T-helper 2 cell treated with Interferon-gamma antibody and Interleukin-4, amounts not matched to agents 5 μg/mL and 100 μg/mL, for 36 hours (primary cell): ENCODE data around the gene SLC3A2.

Experiments
- DNase-seq: peaks from one replicate; pipeline ENCODE4 v3.0.0; 2021; ENCODE audit warnings: low spot score
- H3K27ac Mint-ChIP-seq: one replicate; pipeline ENCODE4 v1.8.0; 2021; ENCODE audit warnings: mild to moderate bottlenecking, mixed read lengths
- H3K27me3 Mint-ChIP-seq: one replicate; pipeline ENCODE4 v1.8.0; 2021; ENCODE audit warnings: low read depth, mixed read lengths
- H3K36me3 Mint-ChIP-seq: one replicate; pipeline ENCODE4 v1.8.0; 2021; ENCODE audit warnings: low read depth, mixed read lengths
- H3K4me1 Mint-ChIP-seq: one replicate; pipeline ENCODE4 v1.8.0; 2021; ENCODE audit warnings: low read depth, mixed read lengths
- H3K4me3 Mint-ChIP-seq: one replicate; pipeline ENCODE4 v1.8.0; 2022; ENCODE audit warnings: mild to moderate bottlenecking, moderate library complexity, mixed read lengths
- H3K9me3 Mint-ChIP-seq: one replicate; pipeline ENCODE4 v1.8.0; 2021; ENCODE audit warnings: mixed read lengths

Gene SLC3A2

DNA sequence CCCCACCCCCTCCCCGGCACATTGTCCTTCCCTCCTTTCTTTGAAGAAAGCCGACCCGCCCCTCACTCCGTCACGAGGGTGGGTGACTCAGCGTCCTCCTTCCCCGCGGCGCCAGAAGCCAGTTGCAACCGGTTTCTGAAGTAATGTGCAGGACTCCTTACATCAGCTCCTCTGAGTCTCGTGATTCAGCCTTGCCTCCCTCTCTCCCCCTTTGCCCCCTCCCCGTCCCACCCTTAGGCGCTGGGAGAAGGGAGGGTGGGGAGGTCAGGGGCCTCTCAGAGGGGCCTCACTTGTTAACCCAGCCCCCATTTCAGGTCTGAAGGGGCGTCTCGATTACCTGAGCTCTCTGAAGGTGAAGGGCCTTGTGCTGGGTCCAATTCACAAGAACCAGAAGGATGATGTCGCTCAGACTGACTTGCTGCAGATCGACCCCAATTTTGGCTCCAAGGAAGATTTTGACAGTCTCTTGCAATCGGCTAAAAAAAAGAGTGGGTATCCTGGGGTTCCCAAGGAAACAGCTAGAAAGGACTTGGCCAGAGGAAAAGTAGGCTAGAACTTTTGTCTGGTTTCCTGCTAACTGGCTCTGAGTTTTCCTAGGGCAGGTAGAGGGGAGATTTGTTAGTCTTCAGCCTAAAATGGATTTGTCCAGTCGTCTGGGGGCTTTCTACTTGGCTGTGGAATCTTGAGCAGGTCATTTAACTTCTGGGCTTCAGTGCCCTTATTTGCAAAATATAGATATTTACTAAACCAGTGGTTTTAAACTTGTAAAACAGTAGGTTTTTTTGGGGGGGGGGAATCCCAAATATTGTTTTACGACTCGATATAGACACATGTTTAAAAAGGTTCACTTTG is 1.1 kb downstream of the SLC3A2 start:
- peak; percentile 93 for DNase-seq
- Mint-ChIP-seq H3K27ac (peak overlapping the region; percentile 100), H3K9me3 (no peaks in the 10 kb centered on the region), H3K4me1 (peaks cover 50% of the 10 kb centered on the region), H3K36me3 (peaks cover 58% of the 10 kb centered on the region), H3K4me3 (peak overlapping the region; percentile 95), H3K27me3 (no peaks in the 10 kb centered on the region)

DNA sequence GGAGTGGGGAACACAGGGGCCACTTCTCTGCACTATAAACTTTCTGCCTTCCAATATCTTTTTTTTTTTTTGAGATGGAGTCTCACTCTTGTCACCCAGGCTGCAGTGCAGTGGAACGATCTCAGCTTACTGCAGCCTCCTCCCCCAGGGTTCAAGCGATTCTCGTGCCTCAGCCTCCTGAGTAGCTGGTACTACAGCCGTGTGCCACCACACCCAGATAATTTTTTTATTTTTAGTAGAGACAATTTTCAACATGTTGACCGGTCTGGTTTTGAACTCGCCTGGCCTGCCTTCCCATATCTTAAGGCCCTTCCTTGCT is 1.7 kb downstream of the SLC3A2 start:
- Mint-ChIP-seq H3K27me3 (no peaks in the 10 kb centered on the region), H3K4me1 (peaks cover 53% of the 10 kb centered on the region), H3K4me3 (peak overlapping the region; percentile 95), H3K9me3 (no peaks in the 10 kb centered on the region), H3K27ac (peak overlapping the region; percentile 100), H3K36me3 (peaks cover 59% of the 10 kb centered on the region)
- no peak for DNase-seq

DNA sequence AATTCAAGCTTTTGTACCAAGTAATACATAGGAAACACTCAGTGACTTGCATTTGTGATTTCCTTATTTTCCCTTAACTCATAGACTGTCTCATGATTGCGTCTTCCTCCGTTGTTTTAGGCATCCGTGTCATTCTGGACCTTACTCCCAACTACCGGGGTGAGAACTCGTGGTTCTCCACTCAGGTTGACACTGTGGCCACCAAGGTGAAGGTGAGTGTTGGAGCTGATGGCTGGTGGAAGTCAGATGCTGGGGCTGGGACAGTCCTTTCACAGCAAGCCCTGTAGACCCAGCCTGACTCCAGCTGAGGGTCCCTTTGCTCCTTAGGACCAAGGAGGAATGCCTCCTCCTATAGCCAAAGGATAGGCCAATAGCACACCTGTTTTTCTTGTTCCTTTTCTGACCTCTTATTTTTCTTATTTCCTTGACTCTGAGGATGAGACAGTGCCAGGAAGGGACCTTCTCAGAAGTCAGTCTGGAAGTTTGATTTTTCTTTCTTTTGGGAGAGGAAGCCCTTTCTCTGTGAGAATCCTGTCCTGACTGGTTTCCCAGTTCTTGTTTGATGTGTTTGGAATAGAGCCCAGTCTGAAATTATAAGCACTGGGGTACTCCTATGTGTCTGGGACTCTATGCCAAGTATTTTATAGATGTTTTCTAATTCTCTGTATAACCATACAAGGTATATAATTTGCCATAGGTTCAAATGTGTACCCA is 2.2 kb downstream of the SLC3A2 start:
- Mint-ChIP-seq H3K27ac (peak overlapping the region; percentile 100), H3K4me3 (peak overlapping the region; percentile 95), H3K36me3 (peaks cover 62% of the 10 kb centered on the region), H3K4me1 (peaks cover 51% of the 10 kb centered on the region), H3K27me3 (no peaks in the 10 kb centered on the region), H3K9me3 (no peaks in the 10 kb centered on the region)
- no peak for DNase-seq

DNA sequence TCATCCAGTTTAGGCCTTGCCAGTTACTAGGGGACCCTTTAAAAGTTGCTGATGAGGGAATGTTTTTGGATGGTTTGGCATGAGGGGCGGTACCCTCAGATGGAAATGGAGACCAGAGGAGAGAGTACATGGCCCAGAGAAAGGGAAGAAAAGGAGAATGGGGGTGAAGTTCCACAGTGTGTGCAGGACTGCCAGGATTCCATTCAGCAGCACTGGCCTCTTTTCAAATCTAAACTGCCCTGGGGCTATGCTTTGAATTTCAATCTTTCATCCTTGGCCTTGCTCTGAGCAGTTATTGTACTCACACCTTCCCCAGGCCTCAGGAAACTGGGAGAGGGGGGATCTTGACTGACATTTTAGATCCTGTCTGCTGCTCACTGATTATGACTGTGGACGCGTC is 3.0 kb downstream of the SLC3A2 start:
- H3K27ac Mint-ChIP-seq: peak overlapping the region; percentile 71
- peak overlapping the region; percentile 95 for H3K4me3 Mint-ChIP-seq
- H3K27me3 Mint-ChIP-seq: no peaks in the 10 kb centered on the region
- H3K36me3 Mint-ChIP-seq: peaks cover 69% of the 10 kb centered on the region
- peaks cover 51% of the 10 kb centered on the region for H3K4me1 Mint-ChIP-seq
- no peaks in the 10 kb centered on the region for H3K9me3 Mint-ChIP-seq
- DNase-seq: no peak

DNA sequence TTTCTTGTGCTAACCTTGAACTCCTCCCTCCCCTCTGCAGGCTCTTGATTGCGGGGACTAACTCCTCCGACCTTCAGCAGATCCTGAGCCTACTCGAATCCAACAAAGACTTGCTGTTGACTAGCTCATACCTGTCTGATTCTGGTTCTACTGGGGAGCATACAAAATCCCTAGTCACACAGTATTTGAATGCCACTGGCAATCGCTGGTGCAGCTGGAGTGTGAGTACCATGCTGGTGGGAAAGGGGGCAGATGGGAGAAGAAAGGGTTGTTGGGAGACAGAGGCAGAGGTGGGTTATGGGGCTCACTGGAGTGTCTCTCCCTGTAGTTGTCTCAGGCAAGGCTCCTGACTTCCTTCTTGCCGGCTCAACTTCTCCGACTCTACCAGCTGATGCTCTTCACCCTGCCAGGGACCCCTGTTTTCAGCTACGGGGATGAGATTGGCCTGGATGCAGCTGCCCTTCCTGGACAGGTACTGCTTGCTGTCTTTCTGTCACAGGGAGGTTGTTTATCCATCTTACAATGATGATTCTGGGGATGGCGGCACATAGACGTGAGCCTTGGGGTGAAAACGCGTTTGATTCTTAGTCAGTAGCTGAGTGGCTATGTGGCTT is 4.5 kb downstream of the SLC3A2 start:
- peaks cover 42% of the 10 kb centered on the region for H3K4me1 Mint-ChIP-seq
- no peaks in the 10 kb centered on the region for H3K9me3 Mint-ChIP-seq
- peaks cover 82% of the 10 kb centered on the region for H3K36me3 Mint-ChIP-seq
- peak overlapping the region; percentile 56 for H3K4me3 Mint-ChIP-seq
- no peak overlapping the region for H3K27ac Mint-ChIP-seq
- no peak for DNase-seq
- H3K27me3 Mint-ChIP-seq: no peaks in the 10 kb centered on the region

DNA sequence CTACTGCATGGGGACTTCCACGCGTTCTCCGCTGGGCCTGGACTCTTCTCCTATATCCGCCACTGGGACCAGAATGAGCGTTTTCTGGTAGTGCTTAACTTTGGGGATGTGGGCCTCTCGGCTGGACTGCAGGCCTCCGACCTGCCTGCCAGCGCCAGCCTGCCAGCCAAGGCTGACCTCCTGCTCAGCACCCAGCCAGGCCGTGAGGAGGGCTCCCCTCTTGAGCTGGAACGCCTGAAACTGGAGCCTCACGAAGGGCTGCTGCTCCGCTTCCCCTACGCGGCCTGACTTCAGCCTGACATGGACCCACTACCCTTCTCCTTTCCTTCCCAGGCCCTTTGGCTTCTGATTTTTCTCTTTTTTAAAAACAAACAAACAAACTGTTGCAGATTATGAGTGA is 7.7 kb downstream of the SLC3A2 start:
- peaks cover 60% of the 10 kb centered on the region for H3K36me3 Mint-ChIP-seq
- H3K9me3 Mint-ChIP-seq: no peaks in the 10 kb centered on the region
- H3K4me1 Mint-ChIP-seq: peaks cover 24% of the 10 kb centered on the region
- H3K4me3 Mint-ChIP-seq: no peak overlapping the region
- H3K27me3 Mint-ChIP-seq: no peaks in the 10 kb centered on the region
- no peak for DNase-seq
- H3K27ac Mint-ChIP-seq: no peak overlapping the region

DNA sequence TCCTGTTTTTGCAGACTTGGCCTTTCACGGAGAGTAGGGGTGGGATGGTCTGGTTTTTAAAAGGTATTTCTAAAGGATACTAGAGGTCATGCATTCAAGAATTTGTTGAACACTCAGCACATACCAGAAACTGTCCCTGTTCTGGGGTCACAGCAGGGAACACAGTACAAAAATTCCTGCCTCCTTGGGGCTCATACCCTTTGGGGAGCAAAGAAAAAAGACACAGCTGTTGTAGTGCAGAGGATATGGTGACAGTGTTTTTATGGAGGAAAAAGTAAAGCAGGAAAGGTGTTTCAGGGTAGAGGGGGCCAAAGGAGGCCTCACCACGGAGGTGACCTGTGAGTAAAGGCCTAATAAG is 8.4 kb downstream of the SLC3A2 start:
- Mint-ChIP-seq H3K9me3 (no peaks in the 10 kb centered on the region), H3K4me1 (peaks cover 17% of the 10 kb centered on the region), H3K27ac (no peak overlapping the region), H3K27me3 (no peaks in the 10 kb centered on the region), H3K36me3 (peaks cover 53% of the 10 kb centered on the region), H3K4me3 (no peak overlapping the region)
- DNase-seq: no peak

DNA sequence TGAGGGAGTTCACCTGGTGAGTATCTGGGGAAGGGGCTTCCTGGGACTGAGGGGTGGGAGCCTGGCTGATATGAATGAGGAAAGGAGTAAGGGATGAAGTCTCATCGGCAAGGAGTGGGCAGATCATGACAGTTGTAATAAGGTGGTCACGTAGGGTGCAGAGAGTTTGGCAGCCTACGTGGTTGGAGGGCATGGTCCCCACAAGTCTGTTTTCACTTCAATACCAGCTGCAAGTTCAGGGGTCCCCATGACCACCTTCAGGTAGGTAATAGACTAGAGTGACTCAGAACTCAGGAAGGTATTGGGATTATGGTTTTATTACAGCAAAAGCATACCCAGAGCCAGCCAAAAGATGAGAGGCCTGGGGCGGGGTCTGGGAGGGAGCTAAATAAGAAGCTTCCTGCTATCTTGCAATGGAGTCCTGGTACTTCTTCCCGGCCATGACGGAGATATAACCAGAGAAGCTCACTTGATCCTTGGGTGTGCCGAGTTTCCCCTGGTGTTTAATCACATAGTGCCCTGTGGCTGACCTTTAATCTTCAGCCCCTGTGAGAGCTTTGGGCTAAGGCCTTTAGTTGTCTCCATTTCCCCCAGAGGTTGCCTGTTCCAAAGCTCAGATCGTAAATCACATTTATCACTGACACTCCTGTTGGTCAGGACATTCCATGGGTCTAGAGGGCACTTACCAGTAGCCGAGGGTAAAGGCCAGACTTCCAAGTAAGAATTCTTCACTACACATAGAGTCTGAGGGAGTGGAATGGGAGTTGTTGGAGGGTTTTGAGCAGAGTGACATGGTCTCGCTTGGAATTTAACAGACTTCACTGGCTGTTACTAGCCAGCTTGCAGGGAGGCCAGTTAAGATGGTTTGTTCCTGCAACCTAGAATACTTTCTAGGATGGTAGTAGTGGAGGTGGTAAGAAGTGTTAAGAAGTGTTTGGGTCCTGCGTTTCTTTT is 9.1 kb downstream of the SLC3A2 start:
- Mint-ChIP-seq H3K36me3 (peaks cover 49% of the 10 kb centered on the region), H3K9me3 (no peaks in the 10 kb centered on the region), H3K4me1 (peaks cover 13% of the 10 kb centered on the region), H3K4me3 (no peak overlapping the region), H3K27ac (no peak overlapping the region), H3K27me3 (no peaks in the 10 kb centered on the region)
- no peak for DNase-seq

DNA sequence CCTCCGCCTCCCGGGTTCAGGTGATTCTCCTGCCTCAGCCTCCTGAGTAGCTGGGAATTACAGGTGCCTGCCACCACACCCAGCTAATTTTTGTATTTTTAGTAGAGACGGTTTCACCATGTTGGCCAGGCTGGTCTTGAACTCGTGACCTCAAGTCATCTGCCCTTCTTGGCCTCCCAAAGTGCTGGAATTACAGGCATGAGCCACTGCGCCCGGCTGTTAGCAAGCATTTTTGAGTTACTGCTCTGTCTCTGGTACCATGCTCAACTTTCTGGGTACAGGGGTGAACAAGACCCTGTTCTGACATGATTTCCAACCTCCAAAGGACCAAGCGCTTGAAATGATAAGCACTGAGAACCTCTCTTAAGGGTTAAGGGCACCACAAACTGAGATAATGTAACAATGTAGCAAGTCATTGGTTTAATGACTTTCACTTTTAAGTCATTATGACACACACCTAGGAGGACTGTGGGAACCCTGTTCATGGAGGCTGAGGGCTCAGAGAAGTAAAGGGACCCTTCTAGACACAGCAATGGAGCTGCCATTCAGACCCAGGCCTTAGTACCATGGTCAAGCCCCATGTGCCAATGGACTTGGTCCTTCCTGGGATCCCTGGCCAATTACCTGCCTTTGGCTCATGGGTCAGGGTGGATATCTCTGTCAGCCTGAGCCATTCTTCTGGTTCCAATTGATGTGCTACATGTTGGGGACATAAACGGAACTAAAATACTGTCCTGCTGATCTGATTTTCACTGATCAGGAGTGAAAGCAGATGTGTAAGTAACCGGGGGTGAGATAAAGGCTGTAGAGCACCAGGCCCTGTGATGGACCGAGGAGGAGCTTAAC is 11.6 kb downstream of the SLC3A2 start:
- Mint-ChIP-seq H3K4me1 (peaks cover 2% of the 10 kb centered on the region), H3K27ac (no peak overlapping the region), H3K36me3 (peaks cover 27% of the 10 kb centered on the region)

DNA sequence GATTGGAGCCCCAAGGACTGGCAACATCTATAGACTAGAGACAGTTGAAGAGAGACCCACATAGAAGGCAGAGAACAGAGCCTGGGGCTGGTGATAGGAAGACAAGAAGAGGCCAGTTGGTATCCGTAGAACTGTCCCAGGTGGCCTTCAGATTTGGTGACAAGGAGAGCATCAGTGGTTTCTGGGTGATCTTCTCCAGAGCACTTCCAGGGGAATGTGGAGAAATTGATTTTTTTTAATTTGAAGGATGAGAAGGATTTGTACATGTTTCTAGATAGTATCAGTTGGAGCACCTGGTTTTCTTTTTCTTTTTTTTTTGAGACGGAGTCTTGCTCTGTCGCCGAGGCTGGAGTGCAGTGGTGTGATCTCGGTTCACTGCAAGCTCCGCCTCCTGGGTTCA is 14.8 kb downstream of the SLC3A2 start:
- Mint-ChIP-seq H3K4me1 (peaks cover 2% of the 10 kb centered on the region), H3K9me3 (no peaks in the 10 kb centered on the region), H3K4me3 (no peak overlapping the region), H3K27me3 (peaks cover 13% of the 10 kb centered on the region), H3K27ac (no peak overlapping the region), H3K36me3 (no peaks in the 10 kb centered on the region)
- DNase-seq: no peak

More for the DNA sequence above, 11.6 kb downstream of the SLC3A2 start:
- Mint-ChIP-seq H3K4me3 (no peak overlapping the region), H3K9me3 (no peaks in the 10 kb centered on the region), H3K27me3 (peaks cover 4% of the 10 kb centered on the region)
- no peak for DNase-seq

DNA sequence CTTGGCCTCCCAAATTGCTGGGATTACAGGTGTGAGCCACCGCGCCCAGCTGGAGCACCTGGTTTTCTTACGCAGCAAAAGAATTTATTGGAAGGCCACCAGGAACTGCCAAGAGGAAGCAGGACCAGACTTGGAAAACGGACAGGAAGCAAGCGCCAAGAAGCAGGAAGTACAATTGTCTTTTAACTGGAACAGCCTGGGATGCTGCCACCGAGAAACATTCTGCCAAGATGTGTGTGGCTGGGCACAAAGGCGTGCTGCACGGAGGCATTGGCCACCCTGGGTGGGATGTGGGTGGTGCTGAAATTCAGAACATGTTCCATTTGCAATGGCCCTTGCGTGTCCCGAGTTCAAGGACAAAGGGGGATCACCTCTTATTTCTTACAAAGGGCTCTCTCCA is 15.4 kb downstream of the SLC3A2 start:
- Mint-ChIP-seq H3K9me3 (no peaks in the 10 kb centered on the region), H3K27ac (no peak overlapping the region), H3K27me3 (peaks cover 14% of the 10 kb centered on the region), H3K4me3 (no peak overlapping the region), H3K36me3 (no peaks in the 10 kb centered on the region), H3K4me1 (peaks cover 2% of the 10 kb centered on the region)
- DNase-seq: no peak

DNA sequence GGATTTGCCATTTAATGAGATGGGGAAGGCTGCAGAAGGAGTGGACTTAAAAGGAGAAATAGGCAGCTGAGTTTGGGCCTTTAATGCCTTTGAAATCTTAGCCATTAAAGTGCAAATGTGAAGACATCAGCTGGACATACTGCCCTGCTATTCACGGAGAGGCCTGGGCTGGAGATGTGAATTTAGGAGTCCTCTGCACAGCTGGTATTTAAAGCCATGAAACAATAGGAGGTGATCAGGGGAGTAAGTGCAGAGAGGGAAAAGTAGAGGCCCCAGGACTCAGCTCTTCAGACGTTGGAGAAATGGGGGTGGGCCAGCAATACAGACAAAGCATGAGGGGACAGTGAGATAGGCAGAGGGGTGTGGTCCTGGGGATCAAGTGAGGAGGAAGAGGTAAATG is 16.6 kb downstream of the SLC3A2 start:
- Mint-ChIP-seq H3K27ac (no peak overlapping the region), H3K9me3 (no peaks in the 10 kb centered on the region), H3K27me3 (peaks cover 17% of the 10 kb centered on the region), H3K36me3 (no peaks in the 10 kb centered on the region), H3K4me1 (peaks cover 3% of the 10 kb centered on the region), H3K4me3 (no peak overlapping the region)
- no peak for DNase-seq

DNA sequence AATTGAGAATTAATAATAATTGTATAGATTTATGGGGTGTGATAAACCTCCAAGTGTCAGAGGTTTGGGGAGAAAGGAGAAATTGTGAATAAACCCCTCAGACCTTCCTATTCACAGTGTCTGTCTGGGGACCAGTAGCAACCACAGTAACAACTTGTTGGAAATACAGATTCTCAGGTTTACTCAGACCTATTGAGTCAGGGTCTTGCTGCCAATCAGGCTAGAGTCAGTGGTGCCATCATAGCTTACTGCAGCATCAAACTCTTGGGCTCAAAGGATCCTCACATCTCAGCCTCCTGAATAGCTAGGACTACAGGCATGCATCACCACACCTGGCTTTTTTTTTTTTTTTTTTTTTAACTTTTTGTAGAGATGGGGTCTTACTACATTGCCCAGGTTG is 17.3 kb downstream of the SLC3A2 start:
- no peak for DNase-seq
- H3K27me3 Mint-ChIP-seq: peaks cover 18% of the 10 kb centered on the region
- H3K27ac Mint-ChIP-seq: no peak overlapping the region
- no peak overlapping the region for H3K4me3 Mint-ChIP-seq
- H3K36me3 Mint-ChIP-seq: no peaks in the 10 kb centered on the region
- no peaks in the 10 kb centered on the region for H3K9me3 Mint-ChIP-seq
- H3K4me1 Mint-ChIP-seq: peaks cover 8% of the 10 kb centered on the region
